Inflammatory macrophage treated with lipopolysaccharide for 4 hours (primary cell): ENCODE data around the gene ARL10.
A peak's percentile ranks its signal among the peaks of the same experiment; 100 is the strongest.

Experiments used
- DNase-seq: peaks from one replicate; pipeline ENCODE4 v3.0.0-alpha.2; 2020

The ARL10 gene

GRCh38 chr5:176362233-176362490 lies 3.1 kb upstream of the ARL10 start:
- no peak for DNase-seq

DNA sequence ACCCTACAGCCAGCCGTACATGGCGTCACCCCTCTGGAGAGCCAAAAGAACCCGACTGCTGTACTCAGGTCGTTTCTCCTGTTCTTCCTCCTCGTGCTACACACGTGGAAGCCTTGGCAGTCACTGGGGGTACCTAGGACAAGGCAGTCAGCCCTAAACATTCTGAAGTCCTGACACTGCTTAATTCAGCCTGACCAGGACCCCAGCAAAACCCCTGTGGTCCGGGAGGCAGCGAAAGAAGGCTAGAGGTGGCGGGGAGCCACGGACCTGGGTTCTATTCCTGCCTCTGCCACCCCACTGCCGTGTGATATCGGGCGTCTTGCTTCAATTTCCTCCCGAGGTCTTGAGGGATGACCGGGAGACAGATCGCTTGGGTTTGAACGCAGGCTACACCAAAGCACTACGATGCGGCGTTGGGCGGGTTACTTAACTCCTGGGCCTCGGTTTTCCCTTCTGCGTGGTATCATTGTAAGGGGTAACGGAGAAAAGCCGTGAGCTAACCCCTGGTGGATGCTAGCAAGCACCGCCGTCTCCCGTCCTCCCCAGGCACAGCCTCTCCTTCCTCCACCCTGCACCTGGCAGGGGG lies 429 bp upstream of the ARL10 start:
- peak; percentile 11 for DNase-seq

DNA sequence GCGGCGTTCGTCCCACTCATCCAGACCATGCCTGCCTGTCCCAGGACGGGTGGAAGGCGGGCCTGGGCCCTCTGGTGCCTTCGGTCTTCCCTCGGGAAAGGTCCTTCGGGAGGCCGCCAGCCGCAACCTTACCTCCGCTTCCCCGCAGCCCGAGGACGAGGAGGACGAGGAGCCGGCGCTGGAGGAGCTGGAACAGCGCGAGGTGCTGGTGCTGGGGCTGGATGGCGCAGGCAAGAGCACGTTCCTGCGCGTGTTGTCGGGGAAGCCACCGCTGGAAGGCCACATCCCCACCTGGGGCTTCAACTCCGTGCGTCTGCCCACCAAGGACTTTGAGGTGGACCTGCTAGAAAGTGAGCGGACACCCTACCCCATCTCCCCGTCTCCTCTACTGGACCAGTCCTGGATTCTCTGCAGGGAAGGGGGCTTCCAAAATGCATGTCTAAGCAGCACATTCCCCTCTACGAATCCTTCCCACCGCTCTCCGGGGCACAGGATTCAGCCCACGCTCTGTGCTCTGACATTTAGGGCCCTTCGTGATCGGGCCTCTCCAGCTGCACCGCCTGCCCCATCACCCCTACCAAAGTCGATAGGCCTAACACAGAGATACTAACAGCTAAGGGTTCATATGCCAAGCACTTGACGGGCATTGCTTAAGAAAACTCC lies 1.1 kb downstream of the ARL10 start:
- DNase-seq, result no peak

DNA sequence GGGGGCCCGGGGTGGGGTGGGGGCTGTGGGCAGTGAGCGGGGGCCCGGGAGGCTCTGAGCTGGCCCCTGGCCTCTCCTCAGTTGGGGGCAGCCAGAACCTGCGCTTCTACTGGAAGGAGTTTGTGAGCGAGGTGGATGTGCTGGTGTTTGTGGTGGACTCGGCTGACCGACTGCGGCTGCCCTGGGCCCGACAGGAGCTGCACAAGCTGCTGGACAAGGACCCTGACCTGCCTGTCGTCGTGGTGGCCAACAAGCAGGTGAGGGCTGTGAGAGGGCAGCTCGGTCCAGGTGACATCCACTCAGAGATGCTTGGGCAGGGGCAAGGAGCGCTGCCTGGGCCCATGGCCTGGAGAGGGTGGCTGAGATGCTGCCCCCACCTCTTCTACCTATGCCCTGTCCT lies 3.4 kb downstream of the ARL10 start:
- DNase-seq, result no peak

GRCh38 chr5:176369934-176370711 lies 4.8 kb downstream of the ARL10 start:
- DNase-seq, result no peak

- peak; percentile 38 for DNase-seq
Measured at GRCh38 chr5:176371621-176372539, 6.6 kb downstream of the ARL10 start.

DNA sequence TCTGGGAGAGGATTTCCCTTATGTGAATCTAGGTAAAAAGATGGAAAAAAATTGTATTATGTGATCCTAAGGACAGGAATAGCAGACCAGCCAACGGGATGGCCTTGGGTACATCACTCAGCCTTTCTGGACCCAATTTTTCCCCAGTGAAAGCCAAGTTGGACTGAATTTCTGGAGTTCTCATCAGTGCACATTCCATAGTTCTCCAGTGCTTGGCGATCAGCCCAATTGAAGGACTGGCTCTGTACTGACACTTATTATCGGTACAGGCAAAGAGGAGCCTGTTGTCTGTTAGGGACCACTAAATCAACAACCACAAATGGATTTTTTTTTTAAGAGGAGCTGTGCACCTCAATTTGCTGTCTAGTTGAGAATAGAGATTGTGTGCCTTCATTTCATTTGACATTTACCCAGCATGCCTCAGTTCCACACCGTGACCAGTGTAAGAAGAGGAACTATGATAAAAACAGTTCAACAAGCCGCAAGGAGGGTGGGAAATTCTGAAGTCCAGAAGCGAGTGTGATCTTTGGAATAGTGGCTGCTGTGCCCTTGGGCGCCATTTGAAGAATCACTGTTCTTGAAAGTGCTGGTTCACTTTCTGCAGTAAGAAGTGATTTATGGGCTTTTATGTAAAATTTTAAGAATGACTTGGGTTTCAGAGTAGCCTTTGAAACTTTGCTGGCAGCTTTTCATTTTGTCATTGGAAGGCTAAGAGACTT lies 8.0 kb downstream of the ARL10 start:
- peak; percentile 16 for DNase-seq

DNA sequence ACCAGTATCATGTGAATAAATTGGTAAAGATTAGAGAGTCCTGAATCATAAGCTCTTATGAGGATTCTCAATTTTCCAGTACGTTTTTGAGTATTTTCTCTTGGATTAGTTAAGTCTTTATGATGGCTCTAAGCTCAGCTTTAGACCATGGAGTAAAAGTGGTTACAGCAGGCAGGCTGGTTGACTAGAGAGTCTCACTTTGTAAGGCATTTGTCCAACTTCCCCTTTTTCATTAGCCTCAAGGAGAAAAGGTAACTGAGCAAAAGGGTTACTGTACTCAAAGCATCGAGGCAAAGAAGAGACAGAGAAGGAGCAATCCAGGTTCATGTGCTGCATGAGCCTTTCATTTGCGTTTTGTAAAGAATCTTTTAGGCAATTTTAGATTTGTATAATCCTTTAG lies 14.6 kb downstream of the ARL10 start:
- no peak for DNase-seq

DNA sequence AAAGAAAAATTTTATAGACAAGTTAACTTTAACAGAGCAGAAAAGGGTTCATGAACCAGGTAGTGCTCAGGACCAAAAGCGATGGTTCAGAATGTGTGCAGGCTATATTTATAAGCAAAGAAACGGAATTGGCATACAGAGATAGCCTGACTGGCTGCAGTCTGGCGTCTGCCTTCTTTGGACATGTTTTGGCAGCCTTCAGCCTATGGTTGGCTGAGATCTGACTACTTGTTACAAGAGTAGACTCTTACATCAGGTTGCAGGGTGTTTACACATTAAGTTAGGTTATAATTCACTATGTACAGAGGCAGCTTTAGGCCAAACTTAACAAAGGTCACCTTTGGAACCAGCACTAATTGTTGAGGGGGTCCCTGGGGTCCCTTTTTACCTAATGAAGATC lies 16.1 kb downstream of the ARL10 start:
- no peak for DNase-seq

GRCh38 chr5:176381979-176382378 lies 16.7 kb downstream of the ARL10 start:
- no peak for DNase-seq

DNA sequence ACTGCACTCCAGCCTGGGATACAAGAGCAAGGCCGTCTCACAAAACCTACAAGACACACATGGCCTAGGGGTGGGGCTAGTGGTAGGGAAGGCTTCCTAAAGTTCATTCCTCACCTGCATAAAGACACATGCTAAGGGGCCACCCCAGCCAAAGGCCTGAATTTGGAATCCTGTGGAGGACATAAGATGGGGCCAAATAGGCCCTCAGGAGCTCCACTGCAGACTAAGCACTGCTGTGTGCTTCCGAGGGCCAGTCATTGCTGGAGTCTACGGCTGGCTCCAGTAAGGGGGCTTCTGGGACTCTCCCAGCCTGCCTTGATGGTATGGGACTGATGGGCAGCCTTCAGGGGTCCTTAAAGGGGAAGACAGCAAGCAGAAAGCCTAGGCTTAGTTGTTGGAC lies 17.4 kb downstream of the ARL10 start:
- no peak for DNase-seq

GRCh38 chr5:176383248-176383905 lies 18.1 kb downstream of the ARL10 start:
- DNase-seq, result no peak

DNA sequence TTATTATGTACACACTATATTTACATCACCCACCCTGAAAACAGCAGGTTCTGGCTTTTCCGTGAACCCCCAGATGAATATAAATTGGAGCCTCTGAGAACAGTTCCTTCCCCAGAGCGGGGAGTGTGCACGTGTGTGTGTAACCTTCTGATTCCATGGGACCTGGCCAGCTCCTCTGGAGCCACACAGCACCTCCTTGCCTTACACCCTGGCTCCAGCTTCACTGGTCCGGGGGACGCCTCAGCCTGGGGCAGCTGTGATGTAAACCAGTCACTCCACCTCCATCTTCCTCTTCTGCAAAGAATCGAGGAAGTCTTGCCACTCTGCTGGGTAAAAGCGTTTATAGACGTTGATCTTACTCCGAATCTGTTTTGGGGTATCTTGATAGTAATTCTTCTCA lies 18.7 kb downstream of the ARL10 start:
- peak; percentile 17 for DNase-seq

GRCh38 chr5:176384366-176384930 lies 19.2 kb downstream of the ARL10 start:
- DNase-seq, result no peak

DNA sequence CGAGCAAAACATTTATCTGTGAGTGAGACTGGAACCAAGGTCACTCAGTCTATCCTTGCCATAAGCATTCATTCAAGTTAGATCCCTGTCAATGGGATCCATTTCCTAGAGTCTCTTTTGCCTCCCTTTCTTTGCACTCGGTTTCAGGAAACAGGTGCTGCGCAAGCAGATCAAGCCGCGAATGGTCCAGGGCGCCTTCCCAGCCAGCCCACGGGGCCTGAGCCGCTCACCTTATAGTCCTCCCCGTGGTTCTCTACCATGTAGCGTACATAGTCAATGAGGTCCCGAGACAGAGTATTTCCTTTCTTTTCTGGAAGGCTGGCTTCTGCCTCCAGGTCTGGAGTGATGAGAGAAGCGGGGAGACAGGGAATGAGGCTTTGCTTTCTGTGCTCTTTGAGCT lies 19.7 kb downstream of the ARL10 start:
- DNase-seq, result no peak

- DNase-seq, result no peak
Measured at GRCh38 chr5:176386491-176386890, 21.2 kb downstream of the ARL10 start.

DNA sequence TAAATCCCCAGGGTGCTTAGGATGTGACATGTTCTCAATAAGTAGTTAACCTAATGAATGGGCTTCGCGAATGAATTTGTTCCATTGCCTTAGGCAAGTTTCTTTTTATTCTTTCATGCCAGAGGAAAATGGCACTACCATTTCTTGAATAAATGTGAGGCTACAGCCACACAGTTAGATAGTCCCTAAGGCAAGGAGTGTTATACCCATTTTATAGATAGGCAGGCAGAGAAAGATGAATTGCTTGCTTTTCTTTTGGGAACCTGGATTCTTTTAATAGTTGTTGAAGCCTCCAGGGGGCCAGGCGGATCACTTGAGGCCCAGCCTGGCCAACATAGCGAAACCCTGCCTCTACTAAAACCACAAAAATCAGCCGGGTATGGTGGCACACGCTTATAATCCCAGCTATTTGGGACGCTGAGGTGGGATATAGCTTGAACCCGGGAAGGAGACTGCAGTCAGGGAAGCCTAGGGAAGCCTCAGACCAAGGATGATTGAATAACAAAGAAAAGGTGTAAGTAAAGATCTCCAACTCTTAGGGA lies 22.2 kb downstream of the ARL10 start:
- DNase-seq, result no peak

- peak; percentile 12 for DNase-seq
Measured at GRCh38 chr5:176388003-176388443, 22.7 kb downstream of the ARL10 start.

GRCh38 chr5:176388444-176389134 lies 23.3 kb downstream of the ARL10 start, which contains the start of the genes HIGD2A and NOP16:
HIGD2A (plus strand) TSS chr5:176388751; CDS start chr5:176388820, 69 bp downstream.
NOP16 (minus strand) TSS chr5:176388598; CDS start chr5:176388539, 59 bp downstream.
- DNase-seq, result peak; percentile 99
